GM21529 (cell line): ENCODE results near the gene SLC25A30.

Source experiments
- ATAC-seq: cut with Tn5 transposase; IDR thresholded peaks from one replicate; pipeline ENCODE4 v1.9.1; 2021; ENCODE audit not compliant: unreplicated experiment

Gene SLC25A30, protein sequence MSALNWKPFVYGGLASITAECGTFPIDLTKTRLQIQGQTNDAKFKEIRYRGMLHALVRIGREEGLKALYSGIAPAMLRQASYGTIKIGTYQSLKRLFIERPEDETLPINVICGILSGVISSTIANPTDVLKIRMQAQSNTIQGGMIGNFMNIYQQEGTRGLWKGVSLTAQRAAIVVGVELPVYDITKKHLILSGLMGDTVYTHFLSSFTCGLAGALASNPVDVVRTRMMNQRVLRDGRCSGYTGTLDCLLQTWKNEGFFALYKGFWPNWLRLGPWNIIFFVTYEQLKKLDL

DNA sequence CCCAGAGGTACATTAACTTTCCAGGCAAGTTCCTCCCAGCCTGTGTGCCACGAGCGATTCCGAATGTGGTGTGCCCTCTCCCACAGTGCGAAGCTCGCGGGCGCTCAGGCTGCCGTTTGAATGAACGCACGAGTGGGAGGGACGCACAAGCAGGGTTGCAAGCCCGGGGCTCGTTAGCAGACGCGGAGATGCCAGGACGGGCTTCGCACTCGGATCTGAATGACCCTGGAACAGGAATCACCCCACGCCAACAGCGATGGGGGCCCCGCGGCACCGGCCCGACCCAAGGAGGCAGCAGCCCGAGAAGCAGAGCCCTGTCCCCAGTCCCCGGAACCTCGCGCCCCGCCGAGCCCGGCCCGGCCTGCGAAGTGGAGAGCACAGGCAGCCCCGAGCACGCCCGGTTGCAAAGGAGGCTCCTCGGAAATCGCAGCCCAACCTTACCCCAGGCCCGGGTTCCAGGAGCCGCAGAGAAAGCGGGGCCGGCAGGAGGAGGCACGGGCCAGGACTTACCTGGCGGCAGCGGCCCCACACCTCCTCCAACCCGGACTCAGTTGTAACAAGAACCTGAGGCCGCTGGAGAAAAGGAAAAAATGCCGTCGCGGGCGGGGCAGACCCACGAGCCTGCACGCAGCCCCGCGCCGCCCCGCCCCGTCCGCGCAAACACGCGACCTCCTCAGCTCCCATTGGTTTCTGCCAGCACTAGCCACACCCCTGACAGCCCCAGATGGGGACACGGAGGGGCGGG, at the start of gene SLC25A30:
SLC25A30 (minus strand) TSS at position 584 of the 745 bp plus-strand sequence. CDS start 6,948 bp downstream, outside the sequence.
- ATAC-seq = peak; percentile 94

DNA sequence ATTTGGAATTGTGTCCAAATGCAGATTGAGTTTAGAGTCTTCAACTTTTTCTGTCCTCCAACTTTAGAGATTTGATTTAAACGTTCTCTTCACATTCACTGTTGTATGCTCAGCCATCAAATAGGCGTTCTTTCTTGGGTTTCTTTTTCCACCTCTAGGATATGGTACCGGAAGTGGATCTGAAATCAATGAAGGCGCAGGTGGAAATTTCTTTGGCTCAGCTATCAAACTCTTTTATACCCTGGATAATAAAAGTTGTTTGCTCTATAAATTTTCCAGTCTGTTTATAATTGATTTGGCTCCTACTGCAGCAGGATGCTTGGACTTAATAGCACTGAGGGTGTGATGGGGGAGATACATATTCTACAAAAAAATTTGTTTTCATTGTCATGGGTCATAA, 48.2 kb upstream of the SLC25A30 start:
- no peak for ATAC-seq

GRCh38 chr13:45464687-45465453, 46.7 kb upstream of the SLC25A30 start, which contains the start of gene COG3:
COG3 (plus strand) TSS chr13:45464939; CDS start chr13:45465037, 98 bp downstream.
- ATAC-seq = peak; percentile 93

GRCh38 chr13:45464141-45464686, 46.0 kb upstream of the SLC25A30 start:
- ATAC-seq = no peak

DNA sequence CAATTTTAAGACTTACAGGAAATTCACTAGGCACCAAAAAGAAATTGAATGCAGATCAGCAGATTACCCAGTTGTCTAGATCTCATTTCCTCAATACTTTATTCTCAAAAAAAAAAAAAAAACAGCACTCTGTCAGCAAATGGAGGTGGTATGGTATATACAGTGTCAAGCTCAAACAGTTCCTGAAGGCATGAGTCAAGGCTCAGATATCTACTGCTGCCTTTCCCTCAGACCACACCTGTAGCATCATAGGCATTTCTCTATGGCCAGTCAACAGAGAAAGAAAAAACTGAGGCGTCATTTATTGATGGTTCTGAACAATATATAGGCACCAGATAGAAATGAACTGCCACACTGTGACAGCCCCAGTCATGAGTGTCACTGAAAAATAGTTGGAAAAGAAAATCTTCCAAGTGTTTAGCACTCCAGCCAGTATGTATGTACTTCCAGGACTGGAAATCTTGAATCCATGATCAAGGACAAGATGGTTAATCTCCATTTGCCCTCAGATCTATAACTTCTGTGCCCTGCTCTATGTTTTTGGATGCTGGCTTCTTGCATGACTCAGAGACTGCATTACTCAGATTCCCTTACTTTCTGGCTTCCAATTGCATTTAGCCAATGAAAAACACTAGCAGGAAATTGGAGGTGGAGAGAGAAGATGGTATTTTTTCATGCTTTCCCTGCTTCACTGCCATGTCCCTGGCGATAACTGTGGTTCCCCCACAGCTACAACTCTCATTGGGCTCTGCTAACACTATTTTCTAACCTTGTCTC, 38.2 kb upstream of the SLC25A30 start:
- ATAC-seq = no peak

- no peak for ATAC-seq
Measured at GRCh38 chr13:45454204-45454603, 36.0 kb upstream of the SLC25A30 start.

GRCh38 chr13:45451282-45451681, 33.1 kb upstream of the SLC25A30 start:
- ATAC-seq = no peak

- ATAC-seq = no peak
Measured at GRCh38 chr13:45448965-45449559, 30.9 kb upstream of the SLC25A30 start.

GRCh38 chr13:45447050-45447661, 29.0 kb upstream of the SLC25A30 start:
- ATAC-seq = no peak

GRCh38 chr13:45446181-45446580, 28.0 kb upstream of the SLC25A30 start:
- ATAC-seq = no peak

DNA sequence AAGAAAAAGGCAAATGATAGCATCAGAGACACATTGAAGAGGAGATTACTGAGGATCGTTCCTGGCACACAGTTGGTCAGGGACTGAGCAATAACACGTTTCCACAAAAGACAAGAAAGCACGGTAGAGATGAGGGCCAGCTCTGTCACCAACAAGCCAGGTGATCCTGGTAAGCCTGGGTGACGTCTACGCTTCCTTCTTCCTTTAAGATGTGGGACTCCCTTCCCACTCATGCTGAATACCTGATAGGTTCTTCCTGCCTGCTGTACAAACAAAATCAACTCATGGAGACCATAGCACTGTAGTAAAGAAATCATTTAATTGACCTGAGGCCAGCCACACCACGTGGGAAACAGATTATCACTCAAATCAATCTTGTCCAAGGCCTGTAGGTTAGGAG, 26.9 kb upstream of the SLC25A30 start:
- ATAC-seq = no peak

DNA sequence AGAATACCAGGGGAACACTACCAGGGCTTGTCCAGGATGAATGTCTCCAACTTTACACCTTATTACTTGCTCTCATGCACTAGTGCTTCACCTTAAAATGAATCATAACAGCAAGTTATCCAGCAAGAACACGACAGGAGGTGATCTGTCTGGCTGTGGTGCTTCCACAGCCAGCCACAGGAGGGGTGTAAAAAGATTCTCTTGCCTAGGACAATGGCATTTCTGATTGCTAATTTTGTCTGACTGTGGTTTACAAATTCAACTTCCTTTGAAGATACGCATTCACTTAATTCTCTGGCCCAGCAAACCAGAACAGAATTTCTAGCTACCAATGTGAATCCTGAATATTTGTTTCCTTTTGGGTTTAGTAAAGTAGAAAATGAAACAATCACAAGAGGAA, 23.5 kb upstream of the SLC25A30 start:
- peak; percentile 63 for ATAC-seq

DNA sequence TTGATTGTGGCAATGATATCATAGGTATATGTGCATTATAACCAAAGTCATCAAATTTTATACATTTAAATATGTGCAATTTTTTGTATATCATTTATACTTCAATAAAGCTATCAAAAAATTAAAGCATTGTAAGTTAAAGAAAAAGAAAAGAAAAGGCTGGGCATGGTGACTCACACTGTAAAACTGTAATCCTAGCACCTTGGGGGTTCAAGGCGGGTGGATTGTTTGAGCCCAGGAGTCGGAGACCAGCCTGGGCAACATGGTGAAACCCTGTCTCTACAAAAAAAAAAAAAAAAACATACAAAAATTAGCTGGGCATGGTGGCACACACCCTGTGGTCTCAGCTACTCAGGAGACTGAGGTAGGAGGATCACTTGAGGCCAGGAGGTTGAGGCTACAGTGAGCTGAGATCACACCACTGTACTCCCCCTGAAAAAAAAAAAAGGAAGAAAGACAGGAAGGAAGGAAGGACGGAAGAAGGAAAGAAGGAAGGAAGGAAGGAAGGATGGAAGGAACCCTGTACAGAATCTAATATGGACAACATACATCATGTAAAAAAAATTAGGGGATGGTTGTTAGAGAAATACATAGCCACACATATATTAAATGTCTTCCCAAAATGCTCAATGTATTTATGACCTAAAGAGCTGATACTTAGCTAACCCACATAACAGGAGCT, 21.7 kb upstream of the SLC25A30 start:
- no peak for ATAC-seq

- no peak for ATAC-seq
Measured at GRCh38 chr13:45439008-45439407, 20.8 kb upstream of the SLC25A30 start.

GRCh38 chr13:45437947-45438346, 19.8 kb upstream of the SLC25A30 start:
- no peak for ATAC-seq

DNA sequence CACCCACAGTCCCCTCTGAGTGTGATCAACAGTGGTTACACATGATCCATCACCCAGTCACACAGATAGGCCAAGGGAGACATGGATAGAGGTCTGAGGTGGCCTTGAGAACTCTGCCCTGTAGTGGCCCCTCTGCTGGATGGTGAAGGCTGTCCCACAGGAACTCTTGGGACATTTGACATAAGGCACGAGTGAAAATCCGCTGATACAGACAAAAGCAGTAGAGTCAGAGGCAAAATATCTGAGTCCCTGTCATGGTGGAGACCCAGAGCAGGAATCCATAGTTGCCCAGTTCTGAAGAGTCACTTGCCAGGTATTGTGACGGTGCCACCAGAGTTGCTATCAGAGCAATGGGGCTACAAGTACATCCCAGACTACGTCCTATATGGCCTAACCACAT, 18.8 kb upstream of the SLC25A30 start:
- no peak for ATAC-seq

DNA sequence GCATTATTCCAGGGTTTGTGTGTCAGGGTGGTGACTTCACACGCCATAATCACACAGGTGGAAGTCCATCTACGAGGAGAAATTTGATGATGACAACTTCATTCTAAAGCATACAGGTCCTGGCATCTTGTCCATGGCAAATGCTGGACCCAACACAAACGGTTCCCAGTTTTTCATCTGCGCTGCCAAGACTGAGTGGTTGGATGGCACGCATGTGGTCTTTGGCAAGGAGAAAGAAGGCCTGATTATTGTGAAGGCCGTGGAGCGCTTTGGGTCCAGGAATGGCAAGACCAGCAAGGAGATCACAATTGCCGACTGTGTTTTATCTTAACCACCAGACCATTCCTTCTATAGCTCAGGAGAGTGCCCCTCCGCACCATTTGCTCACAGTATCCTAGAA, 18.2 kb upstream of the SLC25A30 start:
- ATAC-seq = no peak

DNA sequence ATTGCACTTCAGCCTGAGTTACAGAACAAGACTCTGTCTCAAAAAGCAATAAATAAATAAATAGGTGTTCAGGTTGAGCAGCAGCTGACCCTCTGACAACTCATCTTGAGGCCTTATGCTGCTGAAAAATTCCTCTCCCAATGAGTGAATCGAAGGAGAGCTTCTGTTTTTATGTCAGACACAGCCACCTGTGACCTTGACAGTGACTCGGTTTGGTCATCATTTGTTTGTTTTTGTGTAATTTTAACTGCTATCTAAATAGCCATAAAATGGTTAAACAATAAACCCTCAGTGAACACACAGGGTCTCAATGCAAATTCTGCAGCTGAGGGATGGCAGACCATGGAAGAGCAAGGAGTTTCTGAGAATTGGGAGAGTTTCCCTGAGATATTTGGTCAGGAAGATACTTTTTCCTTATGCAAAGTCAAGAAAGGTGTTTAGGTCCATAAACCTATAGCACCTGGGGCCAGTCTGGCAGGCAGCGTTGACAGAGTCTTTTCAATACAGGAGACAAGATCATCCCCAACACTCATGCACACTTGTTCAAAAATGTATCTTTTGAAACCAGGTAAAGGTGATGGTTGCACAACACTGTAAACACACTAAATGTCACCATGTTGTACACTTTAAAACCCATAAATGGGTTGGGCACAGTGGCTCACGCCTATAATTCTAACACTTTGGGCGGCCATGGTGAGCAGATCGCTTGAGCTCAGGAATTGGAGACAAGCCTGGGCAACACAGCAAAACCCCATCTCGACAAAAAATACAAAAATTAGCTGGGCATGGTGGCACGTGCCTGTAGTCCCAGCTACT, 16.6 kb upstream of the SLC25A30 start:
- no peak for ATAC-seq
